ENCODE data around the gene SMIM5. TPM values are rescaled to one million over a fixed set of nuclear protein-coding genes. Genes with fewer than 3 reads are reported as not detected.

The SMIM5 gene
- polyA plus RNA-seq, 12 donors: 5.3 to 12.2 (median 7.5) TPM; not detected in 1

GRCh38 chr17:75601057-75601987 is 31.9 kb upstream of the SMIM5 start:
- DNase-seq: no peak

- no peak for DNase-seq
These were observed 30.6 kb upstream of the SMIM5 start for GRCh38 chr17:75602644-75603043.

GRCh38 chr17:75603123-75603522 is 30.1 kb upstream of the SMIM5 start:
- no peak for DNase-seq

GRCh38 chr17:75604034-75604695 is 29.1 kb upstream of the SMIM5 start:
- DNase-seq: no peak

GRCh38 chr17:75605790-75606189 is 27.4 kb upstream of the SMIM5 start:
- DNase-seq: no peak

GRCh38 chr17:75607086-75607485 is 26.1 kb upstream of the SMIM5 start:
- DNase-seq: no peak

GRCh38 chr17:75610103-75610984 is 22.9 kb upstream of the SMIM5 start:
- DNase-seq: no peak

GRCh38 chr17:75611851-75612429 is 21.3 kb upstream of the SMIM5 start:
- no peak for DNase-seq

GRCh38 chr17:75612906-75613626 is 20.2 kb upstream of the SMIM5 start:
- DNase-seq: no peak

- DNase-seq: no peak
These were observed 19.2 kb upstream of the SMIM5 start for GRCh38 chr17:75614006-75614405.

- DNase-seq: no peak
These were observed 18.5 kb upstream of the SMIM5 start for GRCh38 chr17:75614556-75615270.

- DNase-seq: no peak
These were observed 17.9 kb upstream of the SMIM5 start for GRCh38 chr17:75615301-75615700.

- DNase-seq: no peak
These were observed 16.6 kb upstream of the SMIM5 start for GRCh38 chr17:75616521-75617122.

GRCh38 chr17:75617218-75617617 is 16.0 kb upstream of the SMIM5 start:
- no peak for DNase-seq

- DNase-seq: no peak
These were observed 15.6 kb upstream of the SMIM5 start for GRCh38 chr17:75617675-75618074.

GRCh38 chr17:75619506-75620431 is 13.5 kb upstream of the SMIM5 start:
- no peak for DNase-seq

- no peak for DNase-seq
These were observed 11.7 kb upstream of the SMIM5 start for GRCh38 chr17:75621489-75621888.

- DNase-seq: no peak
These were observed 11.2 kb upstream of the SMIM5 start for GRCh38 chr17:75622076-75622475.

GRCh38 chr17:75622771-75623273 is 10.4 kb upstream of the SMIM5 start:
- DNase-seq: no peak

All from muscle of arm (tissue), 12 donors.